Stimulated activated CD4-positive, alpha-beta T cell treated with anti-CD3 and anti-CD28 coated beads, Interleukin-4, amount 100 ng/mL, for 1 hour (primary cell): ENCODE data around the gene CTDSPL2.
"Not testable (repeated sequence)": the region's sequence is repeated elsewhere in the genome, so short reads cannot be mapped to it uniquely, and the experiment has no call there.

ENCODE experiments used
- DNase-seq: peaks from one replicate; pipeline ENCODE4 v3.0.0-alpha.2; 2020

The CTDSPL2 gene

GRCh38 chr15:44542596-44542995, 115.2 kb downstream of the CTDSPL2 start:
- DNase-seq = no peak

- not testable (repeated sequence) for DNase-seq
These were observed 117.3 kb downstream of the CTDSPL2 start for GRCh38 chr15:44544745-44545144.

- peak; percentile 37 for DNase-seq
These were observed 118.7 kb downstream of the CTDSPL2 start for GRCh38 chr15:44545913-44546802.

GRCh38 chr15:44549152-44549551, 121.7 kb downstream of the CTDSPL2 start:
- DNase-seq = not testable (repeated sequence)

GRCh38 chr15:44550256-44550655, 122.8 kb downstream of the CTDSPL2 start:
- DNase-seq = no peak

GRCh38 chr15:44550734-44551133, 123.3 kb downstream of the CTDSPL2 start:
- DNase-seq = no peak

GRCh38 chr15:44554934-44555723, 127.7 kb downstream of the CTDSPL2 start:
- no peak for DNase-seq

- not testable (repeated sequence) for DNase-seq
These were observed 133.5 kb downstream of the CTDSPL2 start for GRCh38 chr15:44560926-44561325.

GRCh38 chr15:44565387-44566154, 138.1 kb downstream of the CTDSPL2 start:
- no peak for DNase-seq

- DNase-seq = no peak
These were observed 138.7 kb downstream of the CTDSPL2 start for GRCh38 chr15:44566155-44566540.

- DNase-seq = no peak
These were observed 140.9 kb downstream of the CTDSPL2 start for GRCh38 chr15:44568338-44568737.

- no peak for DNase-seq
These were observed 141.9 kb downstream of the CTDSPL2 start for GRCh38 chr15:44569316-44569715.

- no peak for DNase-seq
These were observed 142.9 kb downstream of the CTDSPL2 start for GRCh38 chr15:44570361-44570760.

- no peak for DNase-seq
These were observed 146.0 kb downstream of the CTDSPL2 start for GRCh38 chr15:44573386-44573785.

GRCh38 chr15:44574734-44575133, 147.3 kb downstream of the CTDSPL2 start:
- DNase-seq = no peak
